ENCODE measurements around the gene ATXN7L1.
"Not testable (repeated sequence)": the region's sequence is repeated elsewhere in the genome, so short reads cannot be mapped to it uniquely, and the experiment has no call there.

The ATXN7L1 gene

GRCh38 chr7:105734233-105734632 is 142.2 kb downstream of the ATXN7L1 start:
- in situ Hi-C loops (cut with MboI; ENCODE audit: low pct_unique_long_range_greater_than_20kb, low sequenced_read_pairs) = no loop called here

GRCh38 chr7:105731042-105731441 is 145.4 kb downstream of the ATXN7L1 start:
- in situ Hi-C loops (cut with MboI; ENCODE audit: low pct_unique_long_range_greater_than_20kb, low sequenced_read_pairs) = no loop called here
- no peak for DNase-seq

More at GRCh38 chr7:105734233-105734632, 142.2 kb downstream of the ATXN7L1 start:
- no peak for DNase-seq

- DNase-seq = no peak
- in situ Hi-C loops (cut with MboI; ENCODE audit: low pct_unique_long_range_greater_than_20kb, low sequenced_read_pairs) = no loop called here
Measured at GRCh38 chr7:105728028-105728427, 148.4 kb downstream of the ATXN7L1 start.

- no peak for DNase-seq
- in situ Hi-C loops (cut with MboI; ENCODE audit: low pct_unique_long_range_greater_than_20kb, low sequenced_read_pairs) = no loop called here
Measured at GRCh38 chr7:105724688-105725087, 151.7 kb downstream of the ATXN7L1 start.

- DNase-seq = no peak
- in situ Hi-C loops (cut with MboI; ENCODE audit: low pct_unique_long_range_greater_than_20kb, low sequenced_read_pairs) = no loop called here
Measured at GRCh38 chr7:105723572-105723971, 152.8 kb downstream of the ATXN7L1 start.

GRCh38 chr7:105721571-105722104 is 154.8 kb downstream of the ATXN7L1 start:
- DNase-seq = no peak
- in situ Hi-C loops (cut with MboI; ENCODE audit: low pct_unique_long_range_greater_than_20kb, low sequenced_read_pairs) = no loop called here

GRCh38 chr7:105719919-105720318 is 156.5 kb downstream of the ATXN7L1 start:
- in situ Hi-C loops (cut with MboI; ENCODE audit: low pct_unique_long_range_greater_than_20kb, low sequenced_read_pairs) = no loop called here
- DNase-seq = no peak

- in situ Hi-C loops (cut with MboI; ENCODE audit: low pct_unique_long_range_greater_than_20kb, low sequenced_read_pairs) = no loop called here
- DNase-seq = peak; percentile 17
Measured at GRCh38 chr7:105719395-105719794, 157.0 kb downstream of the ATXN7L1 start.

- in situ Hi-C loops (cut with MboI; ENCODE audit: low pct_unique_long_range_greater_than_20kb, low sequenced_read_pairs) = no loop called here
- DNase-seq = peak; percentile 55
Measured at GRCh38 chr7:105718511-105718925, 157.9 kb downstream of the ATXN7L1 start.

GRCh38 chr7:105715528-105715927 is 160.9 kb downstream of the ATXN7L1 start:
- in situ Hi-C loops (cut with MboI; ENCODE audit: low pct_unique_long_range_greater_than_20kb, low sequenced_read_pairs) = no loop called here
- no peak for DNase-seq

- DNase-seq = no peak
- in situ Hi-C loops (cut with MboI; ENCODE audit: low pct_unique_long_range_greater_than_20kb, low sequenced_read_pairs) = no loop called here
Measured at GRCh38 chr7:105713488-105714465, 162.6 kb downstream of the ATXN7L1 start.

GRCh38 chr7:105712877-105713276 is 163.5 kb downstream of the ATXN7L1 start:
- in situ Hi-C loops (cut with MboI; ENCODE audit: low pct_unique_long_range_greater_than_20kb, low sequenced_read_pairs) = no loop called here
- peak; percentile 30 for DNase-seq

GRCh38 chr7:105711726-105712402 is 164.5 kb downstream of the ATXN7L1 start:
- in situ Hi-C loops (cut with MboI; ENCODE audit: low pct_unique_long_range_greater_than_20kb, low sequenced_read_pairs) = no loop called here
- DNase-seq = no peak

GRCh38 chr7:105710720-105711119 is 165.7 kb downstream of the ATXN7L1 start:
- in situ Hi-C loops (cut with MboI; ENCODE audit: low pct_unique_long_range_greater_than_20kb, low sequenced_read_pairs); DNase-seq: not testable (repeated sequence)

GRCh38 chr7:105708763-105709080 is 167.7 kb downstream of the ATXN7L1 start:
- DNase-seq = no peak
- in situ Hi-C loops (cut with MboI; ENCODE audit: low pct_unique_long_range_greater_than_20kb, low sequenced_read_pairs) = no loop called here

- in situ Hi-C loops (cut with MboI; ENCODE audit: low pct_unique_long_range_greater_than_20kb, low sequenced_read_pairs) = no loop called here
- peak; percentile 54 for DNase-seq
Measured at GRCh38 chr7:105707967-105708762, 168.2 kb downstream of the ATXN7L1 start.

- in situ Hi-C loops (cut with MboI; ENCODE audit: low pct_unique_long_range_greater_than_20kb, low sequenced_read_pairs) = no loop called here
- no peak for DNase-seq
Measured at GRCh38 chr7:105707381-105707780, 169.0 kb downstream of the ATXN7L1 start.

- in situ Hi-C loops (cut with MboI; ENCODE audit: low pct_unique_long_range_greater_than_20kb, low sequenced_read_pairs) = no loop called here
- no peak for DNase-seq
Measured at GRCh38 chr7:105705427-105705826, 171.0 kb downstream of the ATXN7L1 start.

GRCh38 chr7:105703207-105703930 is 173.0 kb downstream of the ATXN7L1 start:
- in situ Hi-C loops (cut with MboI; ENCODE audit: low pct_unique_long_range_greater_than_20kb, low sequenced_read_pairs) = no loop called here
- DNase-seq = no peak
